ENCODE results near the gene ARPC1B. TPM values are rescaled to one million over a fixed set of nuclear protein-coding genes. Genes with fewer than 3 reads are reported as not detected.

ARPC1B gene
- total and polyA plus RNA-seq, 4 experiments from 2014 or later = 188 to 906 (median 527) TPM

DNA sequence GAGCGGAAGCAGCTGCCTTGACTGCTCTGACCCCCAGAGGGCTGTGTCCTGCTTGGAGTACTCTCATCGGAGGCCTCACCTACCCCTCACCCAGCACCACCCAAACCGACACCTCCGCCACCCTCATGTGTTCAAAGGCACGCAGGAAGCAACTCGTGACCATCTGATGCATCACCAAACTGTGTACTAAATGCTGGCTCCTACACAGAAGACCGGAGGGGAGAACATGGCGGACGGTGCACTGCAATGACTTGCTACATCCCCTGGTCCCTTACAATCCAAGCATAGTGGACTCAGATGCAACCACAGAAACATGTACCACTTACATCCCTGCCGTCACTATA is 30.4 kb downstream of the ARPC1B start:
- intact Hi-C loops (cut with micrococcal nuclease) = no loop called here
- Histone ChIP-seq H3K27me3 (ENCODE audit: insufficient read depth, low read length) (no peaks in the 10 kb centered on the region), H3K36me3 (ENCODE audit: insufficient read depth, low read length) (peaks cover 22% of the 10 kb centered on the region), H3K9me3 (ENCODE audit: control insufficient read depth in 1 of 2, low read length in 2 of 2) (no peaks in the 10 kb centered on the region), H3K4me1 (ENCODE audit: insufficient read depth, low read length) (peaks cover 35% of the 10 kb centered on the region), H3K27ac (ENCODE audit: low read depth, low read length) (no peak overlapping the region), H3K4me3 (ENCODE audit: low read length in 2 of 2) (no peak overlapping the region)
- CTCF ChIA-PET (ENCODE audit: partially characterized antibody) = no interaction called here
- DNase-seq = no peak
- POLR2A ChIA-PET (ENCODE audit: partially characterized antibody) = interaction anchor here (1.8 to 9.9 kb wide), 2 partner anchors 11 to 30 kb away, joined by 5 to 210 read pairs; no protein-coding TSS in a partner anchor
- H3K4me3 Mint-ChIP-seq = peak overlapping the region in 1 of 8 donors; percentile 21
- H3K36me3 Mint-ChIP-seq = peaks cover 25 to 54% of the 10 kb centered on the region in 2 donors
- H3K9me3 Mint-ChIP-seq = peaks cover 0 to 8% (median 0%) of the 10 kb centered on the region in 8 donors
- H3K4me1 Mint-ChIP-seq = peaks cover 27 to 52% (median 42%) of the 10 kb centered on the region in 4 donors
- H3K27me3 Mint-ChIP-seq = no peaks in the 10 kb centered on the region
- peak overlapping the region in 2 of 7 donors; percentile 12 to 61 for H3K27ac Mint-ChIP-seq

- H3K36me3 ChIP-seq (ENCODE audit: insufficient read depth, low read length) = peaks cover 21% of the 10 kb centered on the region
- Mint-ChIP-seq H3K4me1 (peaks cover 29 to 60% (median 45%) of the 10 kb centered on the region in 4 donors), H3K36me3 (peaks cover 25 to 53% of the 10 kb centered on the region in 2 donors), H3K27me3 (no peaks in the 10 kb centered on the region), H3K27ac (peak overlapping the region; percentile 77 to 100 (median 98)), H3K4me3 (peak overlapping the region in 6 of 8 donors; percentile 45 to 97 (median 78)), H3K9me3 (peaks cover 0 to 5% (median 0%) of the 10 kb centered on the region in 8 donors)
- no peak for DNase-seq
- POLR2A ChIA-PET (ENCODE audit: partially characterized antibody) = interaction anchor here (1.8 to 9.9 kb wide), 6 partner anchors 13 to 1022 kb away, joined by 5 to 210 read pairs (median 26); partner anchors contain the start of genes ARPC1A, ARPC1B, MEPCE and ZCWPW1
- peaks cover 45% of the 10 kb centered on the region for H3K4me1 ChIP-seq (ENCODE audit: insufficient read depth, low read length)
- intact Hi-C loops (cut with micrococcal nuclease) = no loop called here
- no peaks in the 10 kb centered on the region for H3K27me3 ChIP-seq (ENCODE audit: insufficient read depth, low read length)
- peak overlapping the region; percentile 93 for H3K27ac ChIP-seq (ENCODE audit: low read depth, low read length)
- H3K9me3 ChIP-seq (ENCODE audit: control insufficient read depth in 1 of 2, low read length in 2 of 2) = no peaks in the 10 kb centered on the region
- H3K4me3 ChIP-seq (ENCODE audit: low read length in 2 of 2) = no peak overlapping the region
- CTCF ChIA-PET (ENCODE audit: partially characterized antibody) = interaction anchor here (0.8 to 4.6 kb wide), 6 partner anchors 13 to 45 kb away, joined by 3 to 38 read pairs (median 4); no protein-coding TSS in a partner anchor
Measured at GRCh38 chr7:99406557-99406956, 32.0 kb downstream of the ARPC1B start.

DNA sequence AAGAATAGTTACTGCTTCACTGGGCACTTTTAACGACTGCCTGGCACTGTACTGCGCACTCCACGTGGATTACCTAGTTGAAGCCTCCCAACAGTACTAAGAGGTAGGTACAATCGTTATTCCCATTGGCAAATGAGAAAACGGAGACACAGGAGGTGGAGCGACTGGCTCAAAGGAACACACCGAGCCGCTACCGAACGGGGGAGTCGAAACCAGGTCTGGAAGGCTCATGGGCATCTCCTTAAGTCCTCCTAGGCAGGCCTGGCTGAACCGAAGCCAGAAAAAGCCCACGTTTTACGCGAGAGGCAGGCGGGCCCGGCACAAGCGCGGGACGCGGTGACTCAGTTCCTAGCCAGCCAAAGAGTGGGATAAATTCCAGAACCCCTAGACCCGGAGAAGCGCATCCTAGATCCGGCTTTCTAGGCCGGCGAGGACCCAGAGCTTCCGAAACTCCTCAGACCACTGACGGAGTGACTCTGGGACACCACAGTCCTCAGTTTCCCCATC is 33.4 kb downstream of the ARPC1B start:
- Mint-ChIP-seq H3K4me1 (peaks cover 27 to 63% (median 46%) of the 10 kb centered on the region in 4 donors), H3K9me3 (peaks cover 0 to 5% (median 0%) of the 10 kb centered on the region in 8 donors), H3K4me3 (peak overlapping the region; percentile 94 to 99 (median 96)), H3K27me3 (no peaks in the 10 kb centered on the region), H3K36me3 (peaks cover 26 to 58% of the 10 kb centered on the region in 2 donors), H3K27ac (peak overlapping the region; percentile 88 to 100 (median 98))
- peak overlapping the region; percentile 93 for H3K27ac ChIP-seq (ENCODE audit: low read depth, low read length)
- POLR2A ChIA-PET (ENCODE audit: partially characterized antibody) = interaction anchor here (0.7 to 9.9 kb wide), 18 partner anchors 11 to 1021 kb away, joined by 3 to 210 read pairs (median 10); partner anchors contain the start of genes ARPC1A, ARPC1B, CPSF4 and FAM200A
- CTCF ChIA-PET (ENCODE audit: partially characterized antibody) = interaction anchor here (1.1 to 4.6 kb wide), 8 partner anchors 14 to 104 kb away, joined by 3 to 38 read pairs (median 5); partner anchors contain the start of genes CPSF4 and PTCD1
- H3K36me3 ChIP-seq (ENCODE audit: insufficient read depth, low read length) = peaks cover 28% of the 10 kb centered on the region
- peak overlapping the region; percentile 94 to 97 for H3K4me3 ChIP-seq (ENCODE audit: low read length in 2 of 2)
- no peaks in the 10 kb centered on the region for H3K27me3 ChIP-seq (ENCODE audit: insufficient read depth, low read length)
- peak in 3 of 5 donors; percentile 29 to 66 (median 31) for DNase-seq
- peaks cover 45% of the 10 kb centered on the region for H3K4me1 ChIP-seq (ENCODE audit: insufficient read depth, low read length)
- H3K9me3 ChIP-seq (ENCODE audit: control insufficient read depth in 1 of 2, low read length in 2 of 2) = no peaks in the 10 kb centered on the region
- intact Hi-C loops (cut with micrococcal nuclease) = loop anchor here (1.0 to 2.0 kb wide), 9 partner anchors 15 to 150 kb away; partner anchors contain the start of genes ARPC1A, ATP5MF, ZKSCAN5 and ZNF655

- DNase-seq = peak; percentile 96 to 100 (median 98)
- Histone ChIP-seq H3K9me3 (ENCODE audit: control insufficient read depth in 1 of 2, low read length in 2 of 2) (no peaks in the 10 kb centered on the region), H3K27me3 (ENCODE audit: insufficient read depth, low read length) (no peaks in the 10 kb centered on the region), H3K27ac (ENCODE audit: low read depth, low read length) (peak within 1 kb of the TSS; percentile 93), H3K4me3 (ENCODE audit: low read length in 2 of 2) (peak within 1 kb of the TSS; percentile 94 to 97), H3K36me3 (ENCODE audit: insufficient read depth, low read length) (peaks cover 34% of the 10 kb centered on the region), H3K4me1 (ENCODE audit: insufficient read depth, low read length) (peaks cover 45% of the 10 kb centered on the region)
- H3K4me3 Mint-ChIP-seq = peak within 1 kb of the TSS; percentile 94 to 99 (median 96)
- peak within 1 kb of the TSS; percentile 88 to 100 (median 98) for H3K27ac Mint-ChIP-seq
- POLR2A ChIA-PET (ENCODE audit: partially characterized antibody) = interaction anchor here (0.6 to 9.9 kb wide), 33 partner anchors 8 to 1020 kb away, joined by 3 to 210 read pairs (median 4); partner anchors contain the start of genes ARPC1A, ARPC1B, ATP5MF and CPSF4
- H3K9me3 Mint-ChIP-seq = peaks cover 0 to 5% (median 0%) of the 10 kb centered on the region in 8 donors
- H3K36me3 Mint-ChIP-seq = peaks cover 24 to 58% of the 10 kb centered on the region in 2 donors
- peaks cover 29 to 61% (median 48%) of the 10 kb centered on the region in 4 donors for H3K4me1 Mint-ChIP-seq
- CTCF ChIA-PET (ENCODE audit: partially characterized antibody) = interaction anchor here (0.6 to 4.6 kb wide), 13 partner anchors 15 to 150 kb away, joined by 3 to 38 read pairs (median 4); partner anchors contain the start of genes CPSF4, PTCD1 and ZNF655
- intact Hi-C loops (cut with micrococcal nuclease) = loop anchor here (1.0 to 2.0 kb wide), 11 partner anchors 15 to 150 kb away; partner anchors contain the start of genes ARPC1A, ATP5MF, CPSF4 and PTCD1
- H3K27me3 Mint-ChIP-seq = no peaks in the 10 kb centered on the region
Measured at GRCh38 chr7:99408379-99409191, 34.1 kb downstream of the ARPC1B start, which contains the start of the genes BUD31 and PDAP1. TSS of gene BUD31 (plus strand) at chr7:99408969. CDS start at chr7:99411093, 2,124 bp downstream. TSS of gene PDAP1 (minus strand) at chr7:99408597. CDS start at chr7:99408548, 49 bp downstream.

DNA sequence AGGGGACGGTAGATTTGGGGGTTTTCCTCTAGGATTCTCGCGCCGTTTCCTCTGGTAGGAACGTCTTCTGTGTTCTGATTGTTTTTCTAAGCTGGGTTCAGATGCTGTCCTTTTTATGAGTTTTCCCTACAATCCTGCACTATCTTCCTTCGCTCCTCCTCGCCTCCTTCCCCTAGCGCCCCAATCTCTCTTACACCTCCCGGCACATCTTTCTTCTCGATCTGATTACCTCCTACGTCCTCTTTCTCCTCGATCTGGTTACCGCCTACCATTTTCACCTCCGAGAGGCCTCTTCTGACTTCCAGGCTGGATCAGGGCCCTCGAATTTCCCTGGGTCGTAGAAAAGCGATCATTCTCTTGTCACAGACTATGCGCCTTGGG is 34.7 kb downstream of the ARPC1B start:
- POLR2A ChIA-PET (ENCODE audit: partially characterized antibody) = interaction anchor here (0.6 to 9.9 kb wide), 28 partner anchors 8 to 1020 kb away, joined by 3 to 210 read pairs (median 5); partner anchors contain the start of genes ARPC1A, ARPC1B, ATP5MF and CPSF4
- peak overlapping the region; percentile 88 to 100 (median 98) for H3K27ac Mint-ChIP-seq
- H3K27me3 Mint-ChIP-seq = no peaks in the 10 kb centered on the region
- Histone ChIP-seq H3K27ac (ENCODE audit: low read depth, low read length) (peak overlapping the region; percentile 93), H3K9me3 (ENCODE audit: control insufficient read depth in 1 of 2, low read length in 2 of 2) (no peaks in the 10 kb centered on the region), H3K27me3 (ENCODE audit: insufficient read depth, low read length) (no peaks in the 10 kb centered on the region), H3K4me1 (ENCODE audit: insufficient read depth, low read length) (peaks cover 45% of the 10 kb centered on the region), H3K36me3 (ENCODE audit: insufficient read depth, low read length) (peaks cover 33% of the 10 kb centered on the region), H3K4me3 (ENCODE audit: low read length in 2 of 2) (peak overlapping the region; percentile 94 to 97)
- CTCF ChIA-PET (ENCODE audit: partially characterized antibody) = interaction anchor here (0.6 to 4.6 kb wide), 12 partner anchors 16 to 149 kb away, joined by 3 to 38 read pairs (median 4); partner anchors contain the start of genes CPSF4, PTCD1 and ZNF655
- DNase-seq = peak in 1 of 5 donors; percentile 40
- H3K4me3 Mint-ChIP-seq = peak overlapping the region; percentile 94 to 99 (median 96)
- H3K36me3 Mint-ChIP-seq = peaks cover 19 to 53% of the 10 kb centered on the region in 2 donors
- peaks cover 28 to 58% (median 44%) of the 10 kb centered on the region in 4 donors for H3K4me1 Mint-ChIP-seq
- H3K9me3 Mint-ChIP-seq = peaks cover 0 to 5% (median 0%) of the 10 kb centered on the region in 8 donors
- intact Hi-C loops (cut with micrococcal nuclease) = loop anchor here (1.0 to 2.0 kb wide), 3 partner anchors 29 to 90 kb away; partner anchors contain the start of genes CPSF4, PTCD1 and ZNF789

GRCh38 chr7:99409806-99410205 is 35.3 kb downstream of the ARPC1B start:
- H3K4me3 Mint-ChIP-seq = peak overlapping the region; percentile 94 to 99 (median 96)
- Histone ChIP-seq H3K4me3 (ENCODE audit: low read length in 2 of 2) (peak overlapping the region in 1 of 2 donors; percentile 94), H3K36me3 (ENCODE audit: insufficient read depth, low read length) (peaks cover 29% of the 10 kb centered on the region), H3K27me3 (ENCODE audit: insufficient read depth, low read length) (no peaks in the 10 kb centered on the region), H3K4me1 (ENCODE audit: insufficient read depth, low read length) (peaks cover 45% of the 10 kb centered on the region), H3K9me3 (ENCODE audit: control insufficient read depth in 1 of 2, low read length in 2 of 2) (no peaks in the 10 kb centered on the region), H3K27ac (ENCODE audit: low read depth, low read length) (peak overlapping the region; percentile 93)
- no peaks in the 10 kb centered on the region for H3K27me3 Mint-ChIP-seq
- peaks cover 25 to 53% (median 42%) of the 10 kb centered on the region in 4 donors for H3K4me1 Mint-ChIP-seq
- ChIA-PET CTCF (ENCODE audit: partially characterized antibody) (interaction anchor here (1.1 to 4.6 kb wide), 4 partner anchors 16 to 50 kb away, joined by 3 to 38 read pairs (median 17); no protein-coding TSS in a partner anchor), POLR2A (ENCODE audit: partially characterized antibody) (interaction anchor here (1.2 to 9.9 kb wide), 12 partner anchors 9 to 207 kb away, joined by 3 to 210 read pairs (median 26); partner anchors contain the start of genes ARPC1B, CPSF4, PTCD1 and ZKSCAN5)
- DNase-seq = peak in 2 of 5 donors; percentile 14 to 22
- H3K27ac Mint-ChIP-seq = peak overlapping the region; percentile 88 to 100 (median 98)
- peaks cover 0 to 5% (median 0%) of the 10 kb centered on the region in 8 donors for H3K9me3 Mint-ChIP-seq
- intact Hi-C loops (cut with micrococcal nuclease) = loop anchor here (1.0 to 2.0 kb wide), 3 partner anchors 28 to 89 kb away; partner anchors contain the start of genes CPSF4, PTCD1 and ZNF789
- H3K36me3 Mint-ChIP-seq = peaks cover 18 to 53% of the 10 kb centered on the region in 2 donors
